Activated CD8-positive, alpha-beta T cell treated with anti-CD3 and anti-CD28 coated beads, Interleukin-2, amount 10 ng/mL, durations not matched to agents 7 days and 5 days (primary cell): ENCODE data around the gene ENTREP3. TPM values are rescaled to one million over a fixed set of nuclear protein-coding genes. Genes with fewer than 3 reads are reported as not detected.

ENCODE experiments used
- total RNA-seq, 2 experiments: library from RNA; stranded (reverse); gene quantifications; one replicate each; pipeline ENCODE4 v1.2.3, GENCODE V29; 2021

The ENTREP3 gene
- total RNA-seq, 2 experiments from 2014 or later = 29.3 to 29.7 TPM

Other genes with a start within 250 kb of the ENTREP3 start
- under 1 TPM; 0.24 to 0.37 TPM for gene DCST2, start 221.7 kb downstream of the ENTREP3 start, total RNA-seq
- gene DCST1, start 221.7 kb downstream of the ENTREP3 start, total RNA-seq = not detected
- 10 to 100 TPM; 29.7 to 29.8 TPM for gene ADAM15, start 204.2 kb downstream of the ENTREP3 start, total RNA-seq
- gene EFNA4, start 191.7 kb downstream of the ENTREP3 start, total RNA-seq = 1 to 10 TPM; 7.8 to 9.7 TPM
- gene EFNA3, start 176.6 kb downstream of the ENTREP3 start, total RNA-seq = 1 to 10 TPM; 3.8 to 5.5 TPM
- not detected for gene EFNA1, start 127.6 kb downstream of the ENTREP3 start, total RNA-seq
- 10 to 100 TPM; 37.5 to 38.9 TPM for gene SLC50A1, start 119.6 kb downstream of the ENTREP3 start, total RNA-seq
- 10 to 100 TPM; 53.2 to 57.7 TPM for gene DPM3, start 115.0 kb downstream of the ENTREP3 start, total RNA-seq
- 100 to 1,000 TPM; 170 to 190 TPM for gene KRTCAP2, start 82.2 kb downstream of the ENTREP3 start, total RNA-seq
- gene TRIM46, start 81.6 kb downstream of the ENTREP3 start, total RNA-seq = 10 to 100 TPM; 14.6 TPM
- 10 to 100 TPM; 13.4 to 15.0 TPM for gene THBS3, start 47.6 kb downstream of the ENTREP3 start, total RNA-seq
- gene MTX1, start 46.8 kb downstream of the ENTREP3 start, total RNA-seq = 10 to 100 TPM; 43.0 to 46.3 TPM
- 10 to 100 TPM; 77.9 to 84.2 TPM for gene SCAMP3, start 6.9 kb upstream of the ENTREP3 start, total RNA-seq
- 100 to 1,000 TPM; 101 to 104 TPM for gene CLK2, start 18.0 kb upstream of the ENTREP3 start, total RNA-seq
- gene HCN3, start 22.0 kb upstream of the ENTREP3 start, total RNA-seq = 1 to 10 TPM; 4.9 to 5.1 TPM
- not detected for gene PKLR, start 46.0 kb upstream of the ENTREP3 start, total RNA-seq
- 100 to 1,000 TPM; 270 to 271 TPM for gene FDPS, start 53.4 kb upstream of the ENTREP3 start, total RNA-seq
- gene RUSC1, start 65.4 kb upstream of the ENTREP3 start, total RNA-seq = 10 to 100 TPM; 33.7 to 35.1 TPM